IPS-18c (cell line): ENCODE measurements around the gene FLRT2.

Experiments used
- H3K4me3 ChIP-seq: 2 replicates; pipeline ENCODE4 v1.7.0; 2013; ENCODE audit warnings: low read depth, mild to moderate bottlenecking, low read length, moderate library complexity; ENCODE audit not compliant: insufficient read depth
- H3K9me3 ChIP-seq: one replicate; pipeline ENCODE4 v1.6.1; 2013; ENCODE audit warnings: mild to moderate bottlenecking, low read length, moderate library complexity; ENCODE audit not compliant: control insufficient read depth, insufficient read depth

Gene FLRT2

GRCh38 chr14:85576848-85577542, 47.1 kb downstream of the FLRT2 start:
- Histone ChIP-seq H3K4me3 (no peak overlapping the region), H3K9me3 (no peaks in the 10 kb centered on the region)

DNA sequence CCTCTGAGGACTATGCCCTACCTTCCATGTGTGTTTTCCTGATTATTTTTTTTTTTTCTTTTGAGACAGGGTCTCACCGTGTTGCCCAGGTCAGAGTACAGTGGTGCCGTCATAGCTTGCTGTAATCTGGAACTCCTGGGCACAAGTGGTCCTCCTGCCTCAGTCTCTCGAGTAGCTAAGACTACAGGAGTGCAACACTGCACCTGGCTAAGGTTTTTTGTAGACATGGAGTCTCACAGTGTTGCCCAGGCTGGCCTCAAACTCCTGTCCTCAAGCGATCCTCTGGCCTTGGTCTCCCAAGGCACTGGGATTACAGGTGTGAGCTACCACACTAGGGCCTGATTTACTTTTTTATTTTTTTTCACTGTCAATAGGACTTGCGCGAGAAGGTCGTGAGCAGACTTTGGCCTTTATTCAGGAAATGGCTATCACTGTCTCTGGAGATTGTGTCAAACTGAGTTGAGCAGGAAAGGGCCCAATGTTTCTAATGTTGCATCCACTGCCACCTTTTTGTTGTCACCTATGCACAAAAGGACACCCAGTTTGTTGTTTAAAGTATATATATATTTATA, 47.7 kb downstream of the FLRT2 start:
- no peaks in the 10 kb centered on the region for H3K9me3 ChIP-seq
- no peak overlapping the region for H3K4me3 ChIP-seq

GRCh38 chr14:85578357-85578756, 48.4 kb downstream of the FLRT2 start:
- H3K9me3 ChIP-seq: no peaks in the 10 kb centered on the region
- H3K4me3 ChIP-seq: no peak overlapping the region

DNA sequence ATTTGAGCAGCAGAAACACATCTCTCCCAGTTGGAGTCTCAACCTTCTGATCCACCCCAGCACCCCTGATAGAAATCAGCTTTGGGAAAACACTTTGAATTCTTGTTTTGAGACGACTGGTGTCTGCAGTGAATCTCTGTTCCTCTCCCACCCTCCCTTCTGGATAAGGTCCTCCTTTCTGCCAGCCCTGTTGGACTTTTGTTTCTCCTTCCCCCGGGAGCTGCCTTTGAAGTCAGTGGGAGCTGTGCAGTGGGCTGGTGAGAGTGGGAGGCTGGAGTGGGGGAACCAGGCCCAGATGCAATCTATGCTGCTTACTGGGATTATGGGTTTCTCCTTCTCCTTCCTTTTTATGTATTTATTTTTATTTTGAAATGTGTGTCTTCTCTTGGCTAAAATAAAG, 49.0 kb downstream of the FLRT2 start:
- H3K4me3 ChIP-seq: no peak overlapping the region
- no peaks in the 10 kb centered on the region for H3K9me3 ChIP-seq

DNA sequence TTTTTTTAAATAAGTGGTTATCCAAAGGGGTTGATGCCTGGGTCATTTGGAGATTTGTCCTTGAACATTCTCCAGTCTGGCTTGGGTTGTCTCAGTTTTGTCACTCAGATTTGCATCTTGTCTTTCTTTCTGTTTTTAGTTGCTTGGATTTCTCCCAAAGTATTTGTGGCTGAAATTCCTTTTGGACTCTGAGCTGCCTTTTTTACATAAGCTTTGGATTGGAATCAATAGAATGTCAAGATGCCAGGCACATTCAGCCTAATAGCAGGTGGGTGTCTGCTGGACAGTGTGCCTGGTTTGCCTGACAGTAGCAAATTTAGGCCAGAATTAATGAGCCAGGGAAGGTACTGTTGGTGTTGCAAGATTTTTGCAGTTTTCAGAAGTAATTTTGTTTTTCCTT, 50.0 kb downstream of the FLRT2 start:
- H3K4me3 ChIP-seq: no peak overlapping the region
- no peaks in the 10 kb centered on the region for H3K9me3 ChIP-seq

- Histone ChIP-seq H3K9me3 (no peaks in the 10 kb centered on the region), H3K4me3 (no peak overlapping the region)
Observed at GRCh38 chr14:85580536-85581140, 50.7 kb downstream of the FLRT2 start.

- Histone ChIP-seq H3K9me3 (no peaks in the 10 kb centered on the region), H3K4me3 (no peak overlapping the region)
Observed at GRCh38 chr14:85581691-85582090, 51.7 kb downstream of the FLRT2 start.

- Histone ChIP-seq H3K9me3 (no peaks in the 10 kb centered on the region), H3K4me3 (no peak overlapping the region)
Observed at GRCh38 chr14:85583380-85583779, 53.4 kb downstream of the FLRT2 start.

- Histone ChIP-seq H3K4me3 (no peak overlapping the region), H3K9me3 (no peaks in the 10 kb centered on the region)
Observed at GRCh38 chr14:85584481-85584880, 54.5 kb downstream of the FLRT2 start.

DNA sequence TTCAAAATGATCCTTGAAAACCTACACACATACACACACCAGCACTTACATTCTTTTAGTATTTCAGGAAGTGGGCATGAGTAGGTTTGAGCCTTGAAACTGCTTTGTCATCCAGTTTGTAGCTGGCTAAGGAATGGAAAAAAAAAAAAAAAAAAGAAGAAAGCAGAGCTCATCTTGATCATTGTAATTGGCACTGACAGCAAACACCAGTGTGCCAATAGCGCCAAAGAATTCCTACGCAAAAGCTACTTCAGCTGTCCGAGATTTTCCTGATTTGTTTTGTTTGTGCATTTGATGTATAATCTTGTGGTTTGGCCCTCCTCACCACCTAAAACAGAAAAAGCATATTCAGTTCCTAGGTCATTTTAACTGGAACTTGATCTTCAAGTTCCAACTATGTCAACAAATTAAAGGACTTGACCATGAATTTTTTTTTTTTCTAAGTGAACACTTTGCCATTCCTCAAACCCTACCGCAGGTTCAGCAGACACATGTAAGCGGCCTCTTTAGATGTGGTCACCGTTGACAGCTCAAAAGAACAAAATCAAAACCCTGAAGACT, 57.3 kb downstream of the FLRT2 start:
- Histone ChIP-seq H3K9me3 (no peaks in the 10 kb centered on the region), H3K4me3 (no peak overlapping the region)

GRCh38 chr14:85590784-85591183, 60.8 kb downstream of the FLRT2 start:
- H3K9me3 ChIP-seq: no peaks in the 10 kb centered on the region
- no peak overlapping the region for H3K4me3 ChIP-seq

- no peaks in the 10 kb centered on the region for H3K9me3 ChIP-seq
- no peak overlapping the region for H3K4me3 ChIP-seq
Observed at GRCh38 chr14:85594217-85594616, 64.3 kb downstream of the FLRT2 start.

DNA sequence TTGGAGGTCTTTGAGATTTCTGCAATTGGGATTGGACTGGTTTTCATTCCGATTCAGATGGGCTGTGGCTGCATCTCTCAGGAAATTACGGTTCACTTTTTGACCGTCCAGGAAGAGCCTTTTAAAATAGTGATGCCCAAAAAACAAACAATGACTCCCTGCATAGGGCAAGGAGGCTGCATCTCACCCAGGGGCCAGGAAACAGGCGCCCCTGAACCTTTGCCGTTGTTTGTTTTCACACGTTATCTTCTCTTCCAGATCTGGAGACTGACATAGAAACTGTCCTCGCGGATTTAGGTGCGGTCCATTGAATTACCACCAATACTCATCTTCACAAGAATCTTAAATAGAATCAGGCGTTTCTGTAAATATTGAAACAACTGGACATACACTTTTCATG, 66.0 kb downstream of the FLRT2 start:
- Histone ChIP-seq H3K9me3 (no peaks in the 10 kb centered on the region), H3K4me3 (no peak overlapping the region)

DNA sequence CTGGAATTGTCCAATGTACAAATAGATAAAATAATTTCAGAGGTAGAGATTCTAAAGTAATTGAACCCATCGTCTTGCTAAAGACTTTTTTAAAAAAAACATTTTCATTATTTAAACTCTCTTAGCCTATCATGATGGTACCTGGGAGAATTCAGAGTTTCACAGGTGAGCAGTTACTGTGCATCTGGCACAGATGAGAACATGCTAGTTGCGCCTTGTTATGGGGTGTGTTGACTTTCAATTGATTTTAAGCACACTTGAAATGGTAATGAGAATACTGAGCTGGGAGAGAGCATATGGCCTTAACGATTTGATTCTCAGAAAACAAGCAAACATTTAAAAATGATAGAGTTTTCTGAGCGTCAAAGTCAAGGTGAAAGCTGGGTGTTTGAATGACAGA, 66.6 kb downstream of the FLRT2 start:
- Histone ChIP-seq H3K4me3 (no peak overlapping the region), H3K9me3 (no peaks in the 10 kb centered on the region)

DNA sequence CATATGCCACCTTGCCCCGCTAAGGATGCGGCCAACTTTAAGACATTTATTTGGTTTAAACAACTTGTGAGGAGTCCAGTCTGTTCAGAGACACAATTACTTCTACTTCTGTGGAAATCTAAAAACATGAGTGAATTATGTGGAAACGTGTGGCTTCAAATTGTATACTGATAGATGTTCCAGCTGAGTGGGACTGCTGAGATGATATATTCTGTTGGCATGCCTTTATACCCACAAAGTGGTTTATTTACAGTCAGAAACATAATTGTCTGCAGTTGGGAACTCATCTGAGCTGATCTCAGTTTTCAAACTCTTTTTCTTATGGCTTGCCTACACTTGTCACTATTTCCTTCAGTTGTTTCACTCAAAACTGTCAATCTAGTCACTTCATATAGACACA, 67.8 kb downstream of the FLRT2 start:
- no peak overlapping the region for H3K4me3 ChIP-seq
- H3K9me3 ChIP-seq: no peaks in the 10 kb centered on the region

DNA sequence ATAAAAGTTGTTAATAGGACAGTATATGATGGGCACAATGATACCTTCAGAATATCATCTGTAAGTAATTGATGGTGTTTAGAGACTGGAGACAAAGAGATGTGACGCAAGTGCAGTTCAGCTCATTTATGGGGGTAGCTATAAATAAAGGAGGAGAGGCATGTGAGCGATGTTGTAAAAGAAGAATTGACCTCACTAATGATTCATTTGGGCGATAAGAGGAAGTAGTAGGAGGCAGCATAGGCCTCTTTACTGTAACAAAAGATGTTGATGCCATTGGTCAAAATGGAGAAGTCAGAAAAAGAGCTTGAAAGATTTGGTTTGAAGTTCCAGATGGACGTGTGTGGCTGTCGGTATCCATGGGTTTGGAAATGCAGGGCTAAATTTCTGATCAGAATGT, 70.0 kb downstream of the FLRT2 start:
- no peak overlapping the region for H3K4me3 ChIP-seq
- no peaks in the 10 kb centered on the region for H3K9me3 ChIP-seq

DNA sequence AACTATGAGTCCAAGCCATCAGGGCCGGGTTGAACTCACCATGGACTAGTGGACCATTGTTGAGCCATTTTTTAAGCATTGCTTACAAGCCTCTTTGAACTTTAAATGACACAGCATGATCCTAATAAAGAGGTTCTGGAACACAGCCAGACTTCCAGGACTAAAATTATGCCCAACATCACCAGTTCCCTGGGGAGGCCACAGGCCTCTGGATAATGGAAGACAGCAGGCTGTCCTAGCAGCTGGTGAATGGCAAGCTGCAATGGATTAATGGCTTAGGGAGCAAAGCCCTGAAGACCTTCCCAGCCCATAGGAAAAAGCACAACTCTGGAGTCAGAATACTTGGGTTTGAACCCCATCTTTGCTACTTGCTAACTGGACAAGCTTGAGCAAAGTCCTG, 71.3 kb downstream of the FLRT2 start:
- no peaks in the 10 kb centered on the region for H3K9me3 ChIP-seq
- no peak overlapping the region for H3K4me3 ChIP-seq

DNA sequence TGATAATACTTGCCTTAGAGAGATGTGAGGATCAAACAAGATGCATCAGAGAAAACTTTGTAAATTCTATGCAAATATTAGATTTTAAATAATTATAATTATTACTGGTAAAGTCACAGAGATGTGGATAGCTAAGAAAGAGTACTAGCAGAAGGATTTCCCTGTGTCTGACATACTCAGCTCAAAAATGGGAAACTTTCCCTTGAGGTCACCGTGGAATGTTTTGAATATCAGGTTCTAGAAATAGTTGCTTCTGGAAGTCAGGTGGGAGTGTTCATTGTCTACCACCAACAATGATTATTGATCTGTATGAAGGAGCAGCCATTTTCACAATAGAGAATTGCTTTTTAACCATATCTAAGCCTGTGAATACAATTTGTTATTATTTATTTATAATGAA, 71.7 kb downstream of the FLRT2 start:
- Histone ChIP-seq H3K4me3 (no peak overlapping the region), H3K9me3 (no peaks in the 10 kb centered on the region)
